Central memory CD8-positive, alpha-beta T cell (primary cell): ENCODE data around the gene ALDH5A1.

ENCODE experiments used
- ATAC-seq: fragments of 150-1000 bp; cut with Tn5 transposase; replicated peaks from 2 replicates; pipeline ENCODE4 v1.10.0; 2022; ENCODE audit warnings: mild to moderate bottlenecking, moderate FRiP score, moderate number of reproducible peaks; ENCODE audit not compliant: poor library complexity, severe bottlenecking; ENCODE audit errors: extremely low read depth
- DNase-seq, 2 donors: peaks; one replicate each; pipeline ENCODE4 v3.0.0; 2021; ENCODE audit warnings: low spot score in 2 of 2
- H3K27ac Mint-ChIP-seq: one replicate; pipeline ENCODE4 v1.8.0; 2022; ENCODE audit warnings: low read depth, mild to moderate bottlenecking, moderate library complexity, mixed read lengths
- H3K27me3 Mint-ChIP-seq: one replicate; pipeline ENCODE4 v1.8.0; 2022; ENCODE audit warnings: mixed read lengths
- H3K36me3 Mint-ChIP-seq: one replicate; pipeline ENCODE4 v1.8.0; 2022; ENCODE audit warnings: mild to moderate bottlenecking, moderate library complexity, mixed read lengths; ENCODE audit not compliant: insufficient read depth
- H3K4me1 Mint-ChIP-seq: one replicate; pipeline ENCODE4 v1.8.0; 2022; ENCODE audit warnings: mixed read lengths
- H3K4me3 Mint-ChIP-seq: one replicate; pipeline ENCODE4 v1.8.0; 2022; ENCODE audit warnings: mild to moderate bottlenecking, moderate library complexity, mixed read lengths
- H3K9me3 Mint-ChIP-seq: one replicate; pipeline ENCODE4 v1.8.0; 2022; ENCODE audit warnings: mixed read lengths

Gene ALDH5A1

DNA sequence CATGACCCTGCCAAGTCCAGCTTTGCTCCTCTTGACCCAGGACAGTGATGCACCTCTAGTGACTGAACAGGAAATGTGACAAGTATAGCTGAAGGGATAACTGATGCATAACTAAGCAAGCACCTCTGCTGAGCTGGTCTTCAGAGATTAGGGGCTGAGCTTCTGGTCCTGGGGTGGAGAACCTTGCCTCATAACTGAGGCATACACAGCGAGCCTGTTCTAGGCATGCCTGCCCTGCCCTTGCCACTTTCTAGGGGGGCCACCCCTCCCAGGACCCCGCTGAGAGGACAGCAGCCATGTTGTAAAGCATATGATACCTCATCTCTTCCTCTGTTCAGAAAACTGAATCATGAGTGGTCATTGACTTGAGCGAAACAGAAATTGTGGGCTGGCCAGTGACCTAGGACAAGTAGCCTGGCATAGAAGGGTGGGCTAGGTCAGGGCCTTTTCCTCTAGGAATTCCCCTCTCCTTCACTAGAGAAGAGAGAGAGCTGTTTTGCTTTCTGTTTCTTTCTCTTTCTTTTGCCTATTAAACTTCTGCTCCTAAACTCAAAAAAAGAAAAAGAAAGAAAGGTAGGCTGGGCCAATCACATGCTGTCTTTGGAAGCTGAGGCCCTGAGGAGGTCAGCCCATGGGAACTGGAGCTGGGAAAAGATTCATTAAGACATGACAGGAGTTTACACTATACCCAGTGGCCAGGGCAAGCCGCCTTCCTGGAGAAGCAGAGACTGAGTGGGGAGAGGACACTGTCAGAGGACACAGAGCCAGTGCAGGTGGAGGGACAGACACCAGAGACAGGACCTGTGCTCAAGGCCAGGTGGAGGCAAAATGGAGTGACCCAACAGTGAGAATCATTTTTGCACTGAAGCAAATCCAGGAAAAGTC is 23.1 kb downstream of the ALDH5A1 start:
- no peak for ATAC-seq

DNA sequence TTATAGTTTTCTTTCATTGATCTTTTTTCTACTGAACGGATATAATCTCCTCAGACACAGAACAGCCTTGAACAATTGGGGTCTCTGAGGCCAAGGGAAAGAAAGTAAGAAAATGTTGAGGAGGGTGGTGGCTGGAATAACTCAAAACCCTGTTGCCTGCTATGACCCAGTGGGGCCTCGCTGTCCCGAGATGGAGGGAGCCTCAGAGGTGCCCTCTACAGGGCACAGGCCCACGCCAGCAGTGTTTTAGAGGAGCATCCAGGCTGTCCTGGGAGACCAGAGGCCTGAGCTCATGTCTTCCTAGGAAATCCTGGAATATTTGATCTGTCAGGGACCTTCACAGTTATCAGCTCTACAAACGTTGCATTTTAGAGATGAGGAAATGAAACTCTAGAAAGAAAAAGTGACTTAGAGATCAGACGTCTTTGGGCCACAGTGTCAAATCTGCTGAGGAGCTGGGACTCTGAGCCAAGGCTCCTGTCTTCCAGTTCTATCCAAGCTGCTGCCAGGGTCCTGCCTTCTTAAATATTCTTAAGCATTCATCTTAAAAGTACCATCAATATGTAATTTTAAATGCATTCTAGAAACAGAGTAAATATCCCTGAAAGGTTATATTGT is 26.3 kb downstream of the ALDH5A1 start:
- H3K27ac Mint-ChIP-seq, result no peak overlapping the region
- peaks cover 9% of the 10 kb centered on the region for H3K36me3 Mint-ChIP-seq
- no peaks in the 10 kb centered on the region for H3K27me3 Mint-ChIP-seq
- no peak overlapping the region for H3K4me3 Mint-ChIP-seq
- DNase-seq (no peak), ATAC-seq (peak; percentile 43)
- no peaks in the 10 kb centered on the region for H3K4me1 Mint-ChIP-seq
- no peaks in the 10 kb centered on the region for H3K9me3 Mint-ChIP-seq

More for the DNA sequence above, 23.1 kb downstream of the ALDH5A1 start:
- DNase-seq, result no peak
- Mint-ChIP-seq H3K4me3 (no peak overlapping the region), H3K36me3 (peaks cover 10% of the 10 kb centered on the region), H3K27me3 (no peaks in the 10 kb centered on the region), H3K27ac (no peak overlapping the region), H3K4me1 (no peaks in the 10 kb centered on the region), H3K9me3 (no peaks in the 10 kb centered on the region)

DNA sequence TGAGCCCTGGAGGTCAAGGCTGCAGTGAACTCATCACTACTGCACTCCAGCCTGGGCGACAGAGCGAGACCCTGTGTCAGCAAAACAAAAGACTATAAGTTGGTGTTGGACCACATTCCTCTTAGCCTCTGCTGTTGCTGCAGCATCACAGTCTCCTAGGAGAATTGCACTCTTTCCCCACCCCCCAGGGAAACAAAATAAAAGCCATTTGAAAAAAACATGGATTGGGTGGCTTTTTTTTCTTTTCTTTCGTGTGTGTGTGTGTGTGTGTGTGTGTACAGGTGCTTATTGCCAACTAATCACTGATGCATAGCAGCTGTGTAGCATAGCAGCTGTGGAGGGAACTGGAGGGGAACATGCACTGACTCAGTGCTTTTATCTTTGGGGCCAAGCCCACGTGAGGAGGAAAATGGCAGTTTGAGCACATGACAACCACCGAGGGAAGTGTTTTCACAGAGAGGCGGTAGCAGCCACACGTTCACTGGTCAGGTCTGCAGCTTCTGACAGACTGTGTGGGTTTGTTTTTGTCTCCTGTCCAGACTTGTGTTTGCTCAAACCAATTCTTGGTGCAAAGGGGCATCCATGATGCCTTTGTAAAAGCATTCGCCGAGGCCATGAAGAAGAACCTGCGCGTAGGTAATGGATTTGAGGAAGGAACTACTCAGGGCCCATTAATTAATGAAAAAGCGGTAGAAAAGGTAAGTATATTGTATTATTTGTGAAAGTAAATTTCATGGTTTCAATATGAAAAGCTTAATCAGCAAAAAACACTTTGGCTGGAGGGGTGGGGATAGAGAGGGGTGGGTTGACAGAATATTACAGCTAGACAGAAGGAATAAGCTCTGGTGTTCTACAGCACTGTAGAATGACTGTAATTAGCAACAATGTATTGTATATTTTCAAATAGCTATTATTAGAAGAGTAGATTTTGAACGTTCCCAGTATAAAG is 27.7 kb downstream of the ALDH5A1 start:
- Mint-ChIP-seq H3K4me3 (no peak overlapping the region), H3K4me1 (no peaks in the 10 kb centered on the region), H3K9me3 (no peaks in the 10 kb centered on the region), H3K27ac (no peak overlapping the region), H3K36me3 (peaks cover 9% of the 10 kb centered on the region), H3K27me3 (no peaks in the 10 kb centered on the region)
- no peak for DNase-seq
- no peak for ATAC-seq

DNA sequence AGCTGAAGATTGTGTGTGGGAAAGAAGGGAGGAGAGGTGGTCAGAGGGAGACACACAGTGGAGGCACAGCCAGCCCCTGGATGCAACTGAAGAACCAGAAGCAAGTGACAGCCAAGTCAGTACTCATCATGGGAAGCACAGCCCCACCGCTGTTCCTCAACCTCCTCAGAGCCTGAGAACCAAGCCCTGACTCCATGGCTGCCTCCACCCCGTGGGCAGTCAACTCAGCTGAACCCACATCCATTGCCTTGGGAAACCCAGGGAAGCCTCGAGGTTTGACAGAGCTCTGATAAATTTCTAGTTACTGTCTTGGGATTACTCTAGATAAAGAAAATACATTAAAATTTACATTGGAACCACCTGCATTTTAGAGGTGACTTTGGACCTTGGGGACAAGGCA is 29.6 kb downstream of the ALDH5A1 start:
- Mint-ChIP-seq H3K27ac (no peak overlapping the region), H3K27me3 (no peaks in the 10 kb centered on the region), H3K4me3 (no peak overlapping the region), H3K36me3 (peaks cover 6% of the 10 kb centered on the region), H3K4me1 (no peaks in the 10 kb centered on the region), H3K9me3 (no peaks in the 10 kb centered on the region)
- DNase-seq, result no peak
- no peak for ATAC-seq

DNA sequence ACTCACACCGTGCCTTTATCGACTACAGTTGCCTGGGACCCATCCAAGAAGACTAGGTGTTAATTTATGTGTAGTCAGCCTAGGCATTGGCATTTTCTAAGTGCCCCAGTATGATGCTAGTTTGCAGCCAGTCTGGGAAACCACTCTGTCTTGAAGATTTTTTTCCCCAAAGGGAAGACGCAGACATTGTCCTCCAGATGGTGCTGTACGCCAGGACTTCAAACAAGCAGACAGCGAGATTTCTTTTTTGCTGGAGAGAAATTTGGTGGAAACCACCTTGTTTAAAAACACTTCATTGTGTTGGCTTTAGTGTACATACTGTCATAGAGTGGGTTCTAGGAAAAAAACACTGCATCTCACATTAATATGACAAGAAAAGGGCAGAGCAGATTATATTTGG is 30.0 kb downstream of the ALDH5A1 start:
- H3K4me1 Mint-ChIP-seq, result no peaks in the 10 kb centered on the region
- DNase-seq (no peak), ATAC-seq (no peak)
- H3K27ac Mint-ChIP-seq, result no peak overlapping the region
- H3K9me3 Mint-ChIP-seq, result no peaks in the 10 kb centered on the region
- peaks cover 6% of the 10 kb centered on the region for H3K36me3 Mint-ChIP-seq
- H3K4me3 Mint-ChIP-seq, result no peak overlapping the region
- no peaks in the 10 kb centered on the region for H3K27me3 Mint-ChIP-seq

DNA sequence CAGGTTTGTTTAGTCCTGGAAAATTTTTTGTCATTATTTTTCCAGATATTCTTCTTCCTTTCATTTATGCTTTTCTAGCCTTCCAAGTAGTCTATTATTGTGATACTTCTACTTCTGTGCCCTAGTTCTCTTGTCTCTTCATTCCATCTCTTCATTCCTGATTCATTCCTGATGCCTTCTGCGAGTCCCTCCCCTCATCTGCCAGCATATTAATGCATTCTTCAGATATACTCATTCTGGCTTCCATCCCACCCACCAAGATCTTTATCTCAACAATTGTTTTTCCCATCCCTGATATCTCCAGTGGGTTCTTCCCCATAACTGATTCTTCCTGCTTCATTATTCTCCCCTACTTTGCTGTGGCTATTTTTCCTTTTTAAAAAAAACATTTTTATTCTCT is 35.2 kb downstream of the ALDH5A1 start:
- ATAC-seq (no peak), DNase-seq (no peak)
- H3K36me3 Mint-ChIP-seq, result peaks cover 3% of the 10 kb centered on the region
- no peaks in the 10 kb centered on the region for H3K9me3 Mint-ChIP-seq
- H3K27me3 Mint-ChIP-seq, result no peaks in the 10 kb centered on the region
- no peak overlapping the region for H3K4me3 Mint-ChIP-seq
- H3K27ac Mint-ChIP-seq, result no peak overlapping the region
- no peaks in the 10 kb centered on the region for H3K4me1 Mint-ChIP-seq

DNA sequence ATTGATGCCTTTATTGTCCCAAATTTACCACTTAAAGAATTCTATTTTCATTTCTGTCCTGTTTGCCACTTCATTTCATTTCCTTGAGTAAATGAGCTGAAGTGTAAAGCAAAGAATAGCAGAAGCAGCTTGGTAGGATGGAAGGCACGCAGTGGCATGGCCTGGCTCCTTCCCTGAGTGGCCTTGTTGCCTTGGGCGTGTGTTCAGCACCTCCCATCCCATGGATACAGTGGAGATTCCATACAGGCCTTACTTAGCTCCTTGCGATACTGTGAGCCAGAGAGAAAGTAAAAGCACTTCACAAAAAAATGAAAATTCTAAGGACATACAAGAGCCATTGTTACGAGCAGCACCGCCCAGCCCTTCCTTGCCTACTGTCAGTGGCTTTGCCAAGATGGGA is 39.6 kb downstream of the ALDH5A1 start:
- no peak for DNase-seq
- no peak for ATAC-seq
- H3K9me3 Mint-ChIP-seq, result no peaks in the 10 kb centered on the region
- H3K4me3 Mint-ChIP-seq, result no peak overlapping the region
- peaks cover 1% of the 10 kb centered on the region for H3K36me3 Mint-ChIP-seq
- H3K4me1 Mint-ChIP-seq, result no peaks in the 10 kb centered on the region
- H3K27me3 Mint-ChIP-seq, result no peaks in the 10 kb centered on the region
- H3K27ac Mint-ChIP-seq, result no peak overlapping the region

DNA sequence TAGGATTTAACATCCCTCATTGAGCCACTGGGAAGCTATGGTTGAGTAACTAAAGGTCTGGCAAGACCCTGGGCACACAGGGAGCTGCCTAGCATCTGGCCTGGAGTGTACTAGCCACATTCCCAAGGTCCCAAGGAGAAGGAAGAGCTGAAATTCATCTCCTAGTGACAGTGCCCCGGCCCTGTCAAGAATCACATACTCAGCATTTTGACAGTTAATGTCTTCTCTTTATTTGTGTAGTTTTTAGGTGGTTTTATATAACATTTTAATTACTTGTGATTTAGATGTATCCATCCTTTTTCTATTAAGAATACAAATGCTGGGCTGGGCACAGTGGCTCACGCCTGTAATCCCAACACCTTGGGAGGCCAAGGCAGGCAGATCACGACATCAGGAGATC is 40.4 kb downstream of the ALDH5A1 start:
- DNase-seq, result no peak
- no peaks in the 10 kb centered on the region for H3K27me3 Mint-ChIP-seq
- H3K36me3 Mint-ChIP-seq, result peaks cover 1% of the 10 kb centered on the region
- ATAC-seq, result no peak
- H3K4me1 Mint-ChIP-seq, result no peaks in the 10 kb centered on the region
- no peaks in the 10 kb centered on the region for H3K9me3 Mint-ChIP-seq
- H3K4me3 Mint-ChIP-seq, result no peak overlapping the region
- no peak overlapping the region for H3K27ac Mint-ChIP-seq

DNA sequence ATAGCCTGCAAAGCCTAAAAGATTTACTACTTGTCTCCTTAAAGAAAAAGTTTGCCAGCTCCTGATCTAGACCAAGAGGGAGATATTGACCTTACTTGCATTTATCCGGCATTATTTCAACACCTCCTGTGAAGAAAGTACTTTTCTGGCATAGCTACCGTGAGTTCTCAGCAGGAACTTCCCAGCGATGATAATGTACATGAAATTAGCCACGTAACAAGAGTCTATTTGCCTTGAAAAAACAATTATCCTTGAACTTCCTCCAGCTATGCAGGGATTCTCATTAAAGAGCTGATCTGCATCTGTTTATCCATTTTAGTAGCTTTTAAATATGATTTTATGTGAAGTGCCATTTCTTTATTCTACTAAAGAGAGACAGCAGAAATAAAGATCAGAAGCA is 41.7 kb downstream of the ALDH5A1 start:
- DNase-seq, result no peak
- Mint-ChIP-seq H3K9me3 (no peaks in the 10 kb centered on the region), H3K27ac (no peak overlapping the region), H3K27me3 (no peaks in the 10 kb centered on the region), H3K4me1 (no peaks in the 10 kb centered on the region), H3K4me3 (no peak overlapping the region), H3K36me3 (peaks cover 1% of the 10 kb centered on the region)
- no peak for ATAC-seq

DNA sequence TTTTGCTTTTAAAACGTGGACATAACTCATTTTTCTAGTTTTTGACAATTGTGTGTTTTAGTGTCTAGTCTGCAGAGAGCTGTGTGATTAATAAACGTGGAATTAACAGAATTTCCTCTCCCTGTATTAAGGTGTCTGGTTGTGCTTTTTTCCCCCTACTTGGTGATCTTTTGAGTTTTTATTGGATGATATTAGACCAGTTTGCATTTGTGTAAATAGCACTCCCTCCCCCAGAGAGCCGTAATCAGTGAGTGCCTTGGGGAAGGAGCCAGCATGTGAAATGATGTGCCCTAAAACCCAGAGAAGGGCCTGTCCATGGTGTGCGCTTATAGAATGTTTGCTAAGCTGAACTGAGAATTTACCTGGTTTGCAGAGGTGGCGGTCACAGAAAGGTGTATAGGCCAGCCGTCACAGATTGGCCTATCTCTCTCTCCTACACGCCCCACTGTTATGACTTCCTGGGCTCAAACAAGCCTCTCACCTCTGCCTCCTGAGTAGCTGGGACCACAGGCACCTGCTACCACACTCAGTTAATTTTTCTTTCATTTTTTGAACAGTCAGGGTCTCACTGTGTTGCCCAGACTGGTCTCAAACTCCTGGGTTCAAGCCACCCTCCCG is 42.4 kb downstream of the ALDH5A1 start:
- Mint-ChIP-seq H3K27ac (no peak overlapping the region), H3K4me3 (no peak overlapping the region), H3K27me3 (no peaks in the 10 kb centered on the region), H3K4me1 (no peaks in the 10 kb centered on the region), H3K36me3 (peaks cover 1% of the 10 kb centered on the region), H3K9me3 (no peaks in the 10 kb centered on the region)
- no peak for ATAC-seq
- DNase-seq, result no peak

DNA sequence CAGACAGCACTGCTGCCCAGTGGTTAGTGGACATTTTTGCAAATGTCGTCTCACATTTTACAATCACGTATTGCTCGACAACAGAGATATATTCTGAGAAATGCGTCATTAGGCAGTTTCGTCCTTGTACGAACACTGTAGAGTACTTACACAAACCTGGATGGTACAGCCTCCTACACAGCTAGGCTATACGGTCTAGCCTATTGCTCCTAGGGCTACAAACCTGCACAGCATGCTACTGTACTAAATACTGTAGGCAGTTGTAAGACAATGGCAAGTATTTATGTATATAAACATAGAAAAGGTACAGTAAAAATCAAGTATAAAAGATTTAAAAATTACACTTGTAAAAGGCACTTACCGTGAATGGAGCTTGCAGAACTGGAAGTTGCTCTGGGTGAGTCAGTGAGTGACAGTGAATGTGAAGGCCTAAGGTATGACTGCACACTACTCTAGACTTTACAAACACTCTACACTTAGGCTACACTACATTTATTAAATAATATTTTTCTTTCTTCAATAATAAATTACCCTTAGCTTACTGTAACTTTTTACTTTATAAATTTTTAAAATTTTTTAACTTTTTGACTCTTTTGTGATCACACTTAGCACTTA is 43.1 kb downstream of the ALDH5A1 start:
- Mint-ChIP-seq H3K27me3 (no peaks in the 10 kb centered on the region), H3K4me1 (no peaks in the 10 kb centered on the region), H3K36me3 (no peaks in the 10 kb centered on the region), H3K4me3 (no peak overlapping the region), H3K9me3 (no peaks in the 10 kb centered on the region), H3K27ac (no peak overlapping the region)
- ATAC-seq, result no peak
- no peak for DNase-seq

DNA sequence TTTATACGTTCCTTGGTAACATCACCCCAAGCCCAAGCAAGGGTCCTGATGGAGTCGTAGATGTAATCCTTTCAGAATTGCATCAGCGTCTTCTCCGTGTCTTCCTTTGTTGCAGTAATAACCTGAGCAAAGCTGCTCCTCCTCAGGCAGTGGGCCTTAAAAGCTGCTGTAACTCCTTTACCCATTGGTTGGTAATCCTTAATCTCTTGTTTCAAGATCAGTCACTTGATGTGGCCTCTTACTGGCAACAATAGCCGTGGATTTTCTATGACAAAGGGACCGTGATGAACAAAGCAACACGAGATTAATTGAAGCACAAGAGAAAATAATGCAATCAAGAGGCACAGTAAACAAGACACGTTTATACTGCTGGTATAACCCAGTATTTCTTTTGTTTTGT is 44.6 kb downstream of the ALDH5A1 start:
- Mint-ChIP-seq H3K4me1 (no peaks in the 10 kb centered on the region), H3K27ac (no peak overlapping the region), H3K9me3 (no peaks in the 10 kb centered on the region), H3K36me3 (no peaks in the 10 kb centered on the region), H3K27me3 (no peaks in the 10 kb centered on the region), H3K4me3 (no peak overlapping the region)
- ATAC-seq (no peak), DNase-seq (no peak)
